Skin of body (tissue), 2 donors: ENCODE measurements around the gene DMKN. TPM values are rescaled to one million over a fixed set of nuclear protein-coding genes. Genes with fewer than 3 reads are reported as not detected.
"Not testable (repeated sequence)": the region's sequence is repeated elsewhere in the genome, so short reads cannot be mapped to it uniquely, and the experiment has no call there.

Source experiments
- DNase-seq: peaks from one replicate; lab custom pipeline; 2025; lab: John Stamatoyannopoulos, UW
- total RNA-seq: library from RNA; depleted of rRNA; stranded (reverse); fragments of >200 nt; gene quantifications from one replicate; pipeline ENCODE4 v1.2.3, GENCODE V29; 2014

DMKN gene
- total RNA-seq, 1 donor from 2014 or later = 456 TPM

DNA sequence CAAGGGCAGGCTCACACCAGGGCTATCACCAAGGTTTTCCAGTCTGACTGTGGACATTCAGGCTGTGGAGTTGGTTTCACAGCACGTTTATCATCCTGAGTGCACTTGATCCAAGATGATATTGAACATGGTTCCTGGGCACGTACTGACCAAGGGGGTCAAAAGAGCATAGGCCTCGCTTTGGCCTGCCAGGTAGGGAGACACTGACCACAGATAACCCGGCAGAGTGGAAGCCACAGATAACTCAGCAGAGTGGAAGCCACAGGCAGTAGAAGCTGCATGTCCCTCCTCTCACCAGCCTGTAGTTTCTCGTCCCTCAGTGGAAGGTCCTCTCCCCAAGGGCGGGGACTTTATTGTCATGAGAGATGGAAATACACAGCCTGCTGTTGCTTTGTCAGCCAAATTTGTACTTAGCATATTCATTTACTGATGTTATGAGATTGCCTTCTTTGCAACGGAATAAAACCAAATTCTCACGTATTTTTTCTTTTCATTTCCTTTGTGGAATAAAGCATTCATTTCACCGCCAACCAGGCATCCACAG is 14.4 kb downstream of the DMKN start:
- DNase-seq = no peak

- DNase-seq = no peak
These were observed 15.2 kb downstream of the DMKN start for GRCh38 chr19:35498220-35498619.

DNA sequence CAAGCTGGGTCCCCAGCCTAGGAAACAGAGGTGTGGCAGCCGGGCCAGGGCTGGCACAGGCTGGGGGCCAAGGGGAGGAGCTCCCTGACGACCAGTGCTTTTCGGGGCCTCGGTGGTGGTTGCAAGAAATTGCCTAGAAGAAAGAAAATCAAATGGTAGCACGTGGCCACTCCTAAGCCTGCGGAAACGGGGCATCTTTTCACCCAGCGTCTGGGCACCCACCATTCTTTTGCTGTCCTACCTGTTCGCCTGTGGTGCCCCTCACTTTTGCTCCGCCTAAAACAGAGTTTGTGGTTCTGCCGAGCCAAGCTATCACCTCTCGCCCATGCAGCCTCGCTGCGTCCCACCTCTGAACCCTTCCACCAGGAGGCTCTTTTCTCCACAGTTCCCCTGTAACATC is 16.0 kb downstream of the DMKN start:
- no peak for DNase-seq

DNA sequence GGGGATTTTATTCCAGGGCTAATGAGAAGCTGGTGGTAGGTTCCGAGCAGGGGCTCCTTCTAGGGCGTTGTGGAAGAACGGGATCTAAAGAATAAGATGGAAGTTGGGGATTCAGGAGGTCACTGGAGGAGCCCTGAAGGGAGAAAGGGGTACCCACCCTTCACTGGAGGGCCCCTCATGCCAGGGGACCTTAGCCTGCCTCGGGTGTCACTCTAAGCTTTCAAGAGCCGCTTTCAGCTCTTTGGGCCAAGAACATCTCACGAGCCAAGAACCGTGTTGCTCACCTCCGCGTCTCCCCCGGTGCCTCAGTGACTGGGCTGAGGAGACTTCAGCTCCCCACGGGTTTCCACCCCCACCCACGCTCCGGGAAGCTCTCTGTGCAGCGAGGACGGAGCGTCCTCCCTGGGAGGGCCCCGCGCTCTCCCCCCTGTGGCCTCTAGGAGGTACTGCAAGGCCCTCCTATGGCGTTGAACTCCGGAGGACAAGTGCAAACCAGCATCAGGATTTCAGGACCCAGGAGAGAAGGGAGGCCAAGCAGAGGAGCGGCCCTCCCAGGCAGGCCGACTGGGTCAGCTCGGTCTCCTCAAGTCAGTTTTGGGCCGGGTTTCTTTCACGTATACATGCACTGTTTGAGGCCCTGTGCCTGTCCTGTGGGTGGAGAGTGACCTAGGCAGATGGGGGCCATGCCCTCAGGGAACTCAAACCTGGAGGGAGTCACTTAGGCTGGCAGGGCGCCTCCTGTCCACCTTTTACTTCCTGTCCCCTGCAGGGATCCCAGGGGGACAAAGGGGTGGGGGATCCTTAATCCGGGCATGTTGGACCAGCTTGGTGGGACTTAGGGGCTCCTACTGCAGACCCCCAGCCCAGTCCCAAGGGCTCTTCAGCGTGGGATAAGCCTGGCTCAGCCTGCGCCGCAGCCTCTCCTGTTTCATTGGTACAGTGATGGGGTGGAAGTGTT is 18.1 kb downstream of the DMKN start:
- peak; percentile 36 for DNase-seq

DNA sequence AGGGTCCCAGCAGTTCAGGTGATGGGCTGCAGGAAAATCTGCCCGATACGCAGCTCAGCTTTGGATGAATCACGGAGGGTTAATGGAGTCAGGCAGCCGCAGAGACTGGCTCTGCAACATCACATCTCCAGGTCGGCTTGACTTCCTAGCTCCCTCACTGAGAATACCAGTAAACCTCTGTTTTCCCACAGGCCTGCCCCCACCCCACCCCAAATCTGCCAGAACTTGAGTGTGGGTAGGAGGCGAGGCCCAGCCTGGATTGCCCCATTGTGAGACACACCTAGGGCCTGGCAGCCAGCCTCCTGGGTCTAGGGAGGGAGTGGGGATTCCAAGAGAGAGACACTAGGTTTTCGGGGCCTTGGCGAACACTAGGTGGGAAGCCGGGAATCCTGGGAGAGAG is 19.5 kb downstream of the DMKN start:
- DNase-seq = no peak

DNA sequence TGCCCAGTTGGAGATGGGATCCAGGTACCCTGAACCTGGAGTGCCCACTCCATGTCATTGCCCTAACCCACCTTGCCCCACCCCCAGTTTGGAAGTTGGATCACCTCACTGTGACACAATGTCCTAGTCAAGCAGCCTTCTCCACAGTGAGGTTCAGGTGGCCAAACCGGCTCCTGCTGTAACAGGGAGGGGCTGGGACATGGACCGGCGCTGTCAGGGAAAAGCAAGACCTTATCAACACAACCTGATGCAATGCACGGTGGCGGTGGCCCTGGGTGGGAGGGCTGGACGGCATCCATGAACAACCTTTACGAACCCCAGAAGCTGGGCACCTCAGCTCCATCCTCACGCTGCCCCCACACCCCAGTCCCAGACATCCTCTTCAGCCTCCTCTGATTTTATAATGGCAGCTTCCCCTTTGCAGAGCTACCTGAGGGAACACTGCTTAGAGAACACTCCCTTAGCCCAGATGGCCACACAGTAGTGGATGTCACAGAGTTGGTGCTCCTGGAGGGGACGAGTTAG is 21.6 kb downstream of the DMKN start:
- DNase-seq = no peak

DNA sequence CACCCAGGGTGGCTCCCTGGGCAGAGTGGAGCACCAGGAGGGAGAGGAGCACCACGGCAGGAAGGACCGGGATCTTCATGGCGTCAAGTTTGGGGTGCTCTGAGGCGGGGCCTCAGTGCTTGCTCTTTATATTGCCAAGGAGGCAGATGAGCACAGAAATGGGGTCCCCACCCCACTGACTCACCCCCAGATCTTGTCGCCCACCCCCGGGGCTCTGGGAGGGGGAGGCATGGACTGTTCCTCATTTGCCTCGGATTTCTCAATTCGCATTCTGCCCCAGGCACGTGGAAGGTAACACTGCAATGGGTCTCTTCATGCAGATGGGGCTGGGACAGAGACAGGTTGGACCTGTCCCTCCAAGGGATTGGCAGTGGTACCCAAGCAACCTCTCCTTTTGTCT is 23.1 kb downstream of the DMKN start, which contains the start of gene KRTDAP:
Gene KRTDAP, minus strand, starts transcription at position 101 of the 400 bp plus-strand sequence. Its CDS starts 22 bp downstream, at position 79.
- no peak for DNase-seq

- DNase-seq = no peak
These were observed 24.8 kb downstream of the DMKN start for GRCh38 chr19:35488677-35489076.

DNA sequence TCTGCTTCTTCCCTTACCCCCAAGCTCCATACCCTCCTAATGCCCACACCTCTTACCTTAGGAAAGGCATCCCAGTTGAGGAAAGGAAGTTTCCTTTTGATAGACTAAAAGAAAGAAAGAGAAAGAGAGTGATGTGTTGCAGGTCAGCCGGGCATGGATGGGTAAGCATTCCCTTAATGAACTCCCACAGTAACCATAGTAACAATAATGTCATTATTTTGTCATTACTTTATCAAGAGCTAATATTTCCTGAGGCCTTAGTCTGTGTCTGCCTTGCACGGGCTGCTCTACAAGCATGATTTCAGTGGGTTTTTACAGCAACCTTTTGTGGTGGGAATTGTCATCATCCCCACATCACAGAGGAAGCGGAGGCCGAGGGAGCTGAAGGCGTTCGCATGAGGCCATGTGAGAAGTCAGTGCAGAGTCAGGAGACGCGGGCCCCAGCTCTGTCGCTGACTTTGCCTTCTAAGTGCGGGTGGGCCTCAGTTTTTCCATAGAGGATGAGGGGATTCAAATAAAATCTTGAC is 25.7 kb downstream of the DMKN start:
- no peak for DNase-seq

DNA sequence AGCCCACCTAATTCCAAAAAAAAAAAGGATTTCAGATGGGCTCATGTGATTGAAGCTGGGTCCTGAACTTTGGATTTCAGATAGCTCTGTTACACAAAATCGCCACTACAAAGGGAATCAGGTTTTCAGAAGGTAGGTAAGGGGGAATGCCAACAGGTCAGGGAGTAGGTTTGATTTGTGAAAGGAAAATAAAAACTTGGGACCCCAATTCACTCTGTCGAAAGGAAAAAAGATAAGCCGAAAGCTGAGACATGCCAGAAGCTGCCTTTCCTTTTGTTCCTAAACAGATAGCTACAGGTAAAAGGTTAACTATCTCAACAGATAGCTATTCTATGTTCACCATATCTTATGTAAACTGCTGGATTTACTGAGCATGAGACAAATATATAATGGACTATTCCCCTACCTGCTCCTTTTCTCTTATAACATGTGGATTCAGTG is 27.2 kb downstream of the DMKN start:
- DNase-seq = no peak

GRCh38 chr19:35484252-35485036 is 29.0 kb downstream of the DMKN start:
- no peak for DNase-seq

DNA sequence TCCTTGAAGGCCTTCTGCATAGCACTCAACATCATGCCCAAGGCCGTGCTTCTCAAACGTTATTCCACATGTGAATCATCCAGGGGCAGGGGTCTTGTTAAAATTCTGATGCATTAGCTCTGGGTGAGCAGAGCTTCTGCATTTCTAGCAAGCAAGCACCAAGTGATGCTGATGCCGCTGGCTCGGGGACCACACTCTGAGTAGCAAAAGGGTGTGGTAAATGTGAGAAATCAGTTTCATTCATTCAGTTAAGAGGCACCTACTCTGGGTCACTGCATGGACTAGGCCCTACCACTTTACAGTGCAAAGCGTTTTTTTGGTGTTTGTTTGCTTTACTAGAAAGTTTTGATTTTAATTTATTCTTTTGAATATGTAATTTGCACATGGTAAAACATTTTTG is 30.4 kb downstream of the DMKN start:
- no peak for DNase-seq

DNA sequence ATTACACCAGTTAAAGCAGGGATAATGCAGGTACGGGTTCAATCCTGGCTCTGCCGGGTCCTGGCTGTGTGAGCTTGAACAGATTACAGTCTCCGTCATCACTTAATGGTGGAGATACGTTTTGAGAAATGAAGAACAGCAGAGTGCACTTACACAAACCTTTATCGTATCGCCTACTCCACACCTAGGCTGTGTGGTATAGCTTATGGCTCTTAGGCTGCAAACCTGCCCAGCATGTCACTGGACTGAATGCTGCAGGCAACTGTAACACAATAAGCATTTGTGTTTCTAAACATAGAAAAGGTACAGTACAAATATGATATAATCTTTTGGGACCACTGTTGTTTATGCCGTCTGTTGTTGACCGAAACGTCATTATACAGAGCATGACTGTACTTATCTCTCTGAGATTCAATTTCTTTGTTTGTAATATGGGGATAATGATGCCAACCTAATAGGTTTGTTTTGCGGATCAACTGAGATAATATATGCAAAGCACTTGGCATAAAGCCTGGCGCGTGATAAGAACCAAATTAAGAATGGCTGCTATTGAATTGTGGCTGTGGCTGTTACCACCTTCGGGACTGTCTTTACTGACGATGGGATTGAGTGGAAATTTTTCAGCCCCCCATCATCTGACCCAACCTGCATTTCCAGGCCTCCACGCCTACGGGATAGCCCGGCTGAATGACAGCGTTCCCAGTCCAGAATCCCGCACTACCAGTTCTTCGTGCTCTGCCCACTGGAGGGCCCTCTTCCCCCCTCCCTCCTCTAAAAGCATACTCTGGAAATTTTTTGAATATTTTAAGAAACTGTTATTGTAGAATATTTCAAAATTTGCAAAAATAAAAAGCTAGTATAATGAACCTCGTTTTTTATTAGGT is 34.4 kb downstream of the DMKN start:
- no peak for DNase-seq

- DNase-seq = no peak
These were observed 37.3 kb downstream of the DMKN start for GRCh38 chr19:35476149-35476548.

DNA sequence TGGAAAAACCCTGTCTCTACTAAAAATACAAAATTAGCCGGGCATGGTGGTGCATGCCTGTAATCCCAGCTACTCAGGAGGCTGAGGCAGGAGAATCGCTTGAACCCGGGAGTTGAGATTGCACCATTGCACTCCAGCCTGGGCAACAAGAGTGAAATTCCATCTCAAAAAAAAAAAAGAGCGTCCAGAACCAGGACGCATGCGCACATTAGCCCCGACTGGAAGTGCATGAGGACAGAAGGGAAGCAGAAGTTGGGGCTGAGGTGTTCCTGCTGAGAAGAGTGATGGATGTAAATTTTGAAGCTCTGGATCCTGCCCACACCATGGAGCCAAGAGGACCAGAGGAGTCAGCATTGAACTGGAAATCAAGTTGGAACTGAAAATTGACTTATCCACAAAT is 38.9 kb downstream of the DMKN start:
- not testable (repeated sequence) for DNase-seq

DNA sequence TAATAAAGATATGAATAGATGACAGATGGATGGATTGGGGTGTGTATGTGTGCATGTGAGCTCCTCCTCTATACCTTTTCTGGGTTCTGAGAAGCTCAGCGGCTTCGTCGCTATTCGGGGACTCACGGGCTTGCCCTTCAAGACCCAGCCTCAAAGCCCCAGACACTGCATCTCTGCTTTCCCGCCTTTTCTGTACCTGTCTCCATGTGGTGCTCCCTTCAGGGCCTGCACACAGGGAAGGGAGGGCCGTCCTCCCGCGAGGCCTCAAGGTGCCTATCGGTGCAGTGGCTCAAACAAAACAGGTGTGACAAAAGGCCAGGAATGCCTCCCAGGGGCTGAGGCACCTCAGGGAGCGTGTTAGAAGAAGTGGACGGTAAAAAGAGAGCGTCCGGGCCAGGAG is 39.3 kb downstream of the DMKN start:
- no peak for DNase-seq

GRCh38 chr19:35471946-35472345 is 41.5 kb downstream of the DMKN start:
- DNase-seq = no peak

DNA sequence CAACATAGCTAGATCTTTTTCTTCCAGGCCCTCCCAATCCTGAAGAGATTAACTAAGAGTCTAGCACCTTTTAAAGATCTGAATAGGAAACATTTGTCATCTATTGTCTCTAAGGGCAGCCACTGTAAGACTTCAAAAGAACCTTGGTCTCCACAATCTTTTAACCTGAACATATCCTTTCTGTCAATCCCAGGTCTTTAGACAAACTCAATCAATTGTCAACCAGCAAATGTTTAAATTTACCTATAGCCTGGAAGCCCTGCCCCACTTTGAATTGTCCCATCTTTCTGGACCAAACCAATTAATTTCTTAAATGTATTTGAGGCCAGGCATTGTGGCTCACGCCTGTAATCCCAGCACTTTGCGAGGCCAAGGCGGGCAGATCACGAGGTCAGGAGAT is 42.4 kb downstream of the DMKN start:
- not testable (repeated sequence) for DNase-seq

DNA sequence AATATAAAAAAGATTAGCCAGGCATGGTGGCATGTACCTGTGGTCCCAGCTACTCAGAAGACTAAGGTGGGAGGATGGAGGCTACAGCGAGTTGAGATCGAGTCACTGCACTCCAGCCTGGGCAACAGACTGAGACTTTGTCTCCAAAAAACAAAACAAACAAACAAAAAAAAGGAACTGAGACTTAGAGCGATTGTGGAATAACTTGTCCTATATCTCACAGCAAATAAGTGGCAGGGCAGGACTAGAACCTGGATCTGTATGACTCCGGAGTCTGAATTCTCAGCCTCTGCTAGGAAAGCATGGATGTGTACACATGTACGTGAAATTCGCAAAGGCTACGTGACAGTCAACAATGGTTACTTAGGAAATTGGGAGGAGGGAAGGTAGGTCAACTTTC is 43.3 kb downstream of the DMKN start:
- no peak for DNase-seq

DNA sequence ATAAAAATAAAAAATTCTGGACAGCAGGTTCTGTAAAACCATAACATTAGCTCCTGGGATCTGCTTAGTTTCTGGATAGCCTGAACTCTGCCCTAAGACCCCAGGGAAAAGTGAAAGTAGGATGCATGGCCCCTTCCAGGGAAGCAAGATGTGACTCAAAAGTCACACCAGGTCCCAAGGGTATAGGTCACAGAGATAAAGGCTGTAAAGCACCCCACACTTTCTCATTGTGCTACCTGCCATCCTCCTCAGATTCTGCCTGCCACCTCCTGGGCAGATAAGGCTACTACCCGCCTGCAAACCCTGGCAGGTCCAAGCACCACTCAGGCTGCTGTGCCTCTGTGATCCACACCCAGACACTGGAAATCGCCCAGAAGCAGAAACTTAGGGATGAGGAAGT is 44.8 kb downstream of the DMKN start:
- no peak for DNase-seq

DNA sequence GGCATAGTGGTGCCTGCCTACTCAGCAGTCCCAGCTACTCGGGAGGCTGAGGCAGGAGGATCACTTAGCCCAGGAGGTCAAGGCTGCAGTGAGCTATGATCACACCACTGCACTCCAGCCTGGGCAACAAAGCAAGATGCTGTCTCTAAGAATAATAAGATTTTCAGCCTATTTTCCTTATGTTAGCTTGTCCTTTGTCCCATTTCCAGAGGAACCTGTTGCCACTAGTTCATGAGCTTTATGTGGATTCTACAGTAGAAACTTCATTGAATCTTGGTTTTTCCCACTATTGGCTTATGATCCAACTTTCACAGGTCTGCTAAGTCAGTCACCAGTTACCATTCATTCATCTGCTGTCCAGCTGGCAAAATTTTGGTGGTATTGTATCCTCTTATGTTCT is 47.2 kb downstream of the DMKN start:
- DNase-seq = no peak
